Fibroblast of lung (primary cell): Measurements from ENCODE around the gene USH2A. TPM values are rescaled to one million over a fixed set of nuclear protein-coding genes. Genes with fewer than 3 reads are reported as not detected.

ENCODE experiments used
- DNase-seq, 2 donors: peaks; one replicate each; pipeline versions ENCODE4 v3.0.0 to v3.0.0-alpha.2; 2010; ENCODE audit warnings: low read depth in 2 of 2
- H2AFZ ChIP-seq: 2 replicates; pipeline ENCODE4 v1.5.1; 2012; ENCODE audit warnings: low read length, control low read depth, inconsistent platforms
- H3K27ac ChIP-seq: 2 replicates; pipeline ENCODE4 v1.5.1; 2011; ENCODE audit warnings: low read length, control low read depth; ENCODE audit not compliant: insufficient read depth
- H3K27me3 ChIP-seq: 2 replicates; pipeline ENCODE4 v1.5.1; 2011; ENCODE audit warnings: mild to moderate bottlenecking, low read length; ENCODE audit not compliant: control insufficient read depth, insufficient read depth
- H3K36me3 ChIP-seq: 2 replicates; pipeline ENCODE4 v1.5.1; 2011; ENCODE audit warnings: low read length; ENCODE audit not compliant: control insufficient read depth, insufficient read depth
- H3K4me1 ChIP-seq: 2 replicates; pipeline ENCODE4 v1.5.1; 2011; ENCODE audit warnings: low read length; ENCODE audit not compliant: control insufficient read depth, insufficient read depth; ENCODE audit errors: extremely low read depth
- H3K4me2 ChIP-seq: 2 replicates; pipeline ENCODE4 v1.5.1; 2011; ENCODE audit warnings: low read length, control low read depth; ENCODE audit not compliant: insufficient read depth; ENCODE audit errors: extremely low read depth
- H3K4me3 ChIP-seq, 4 experiments: fragments of 200-600 bp in 1 of 4; sonication (generic) in 1 of 4; replicated peaks in 1 of 4; 2 replicates each; pipeline ENCODE4 v1.5.1; 2011 to 2016; ENCODE audit warnings: low read length in 4 of 4, low read depth in 3 of 4, mild to moderate bottlenecking in 3 of 4, control low read depth in 2 of 4, inconsistent platforms in 1 of 4, mixed read lengths in 1 of 4; ENCODE audit not compliant: insufficient read depth in 1 of 4; ENCODE audit errors: control extremely low read depth in 1 of 4
- H3K79me2 ChIP-seq: 2 replicates; pipeline ENCODE4 v1.5.1; 2012; ENCODE audit warnings: mild to moderate bottlenecking, low read length, inconsistent platforms; ENCODE audit not compliant: control insufficient read depth, insufficient read depth
- H3K9ac ChIP-seq: 2 replicates; pipeline ENCODE4 v1.5.1; 2011; ENCODE audit warnings: mild to moderate bottlenecking, low read length, control low read depth; ENCODE audit not compliant: insufficient read depth
- H3K9me3 ChIP-seq: 2 replicates; pipeline ENCODE4 v1.5.1; 2012; ENCODE audit warnings: low read depth, low read length; ENCODE audit not compliant: control insufficient read depth, insufficient read depth
- H4K20me1 ChIP-seq: 2 replicates; pipeline ENCODE4 v1.5.1; 2011; ENCODE audit warnings: low read length; ENCODE audit not compliant: control insufficient read depth, insufficient read depth; ENCODE audit errors: extremely low read depth
- CTCF ChIP-seq, 2 donors: IDR thresholded peaks in 1 of 2; conservative IDR thresholded peaks in 1 of 2; 1 replicate in 1 of 2; 2 replicates in 1 of 2; pipeline ENCODE4 v1.5.1; 2011 to 2012; ENCODE audit warnings: low read length in 2 of 2, control low read depth in 1 of 2, inconsistent platforms in 1 of 2, low read depth in 1 of 2, mild to moderate bottlenecking in 1 of 2
- EZH2 ChIP-seq: IDR thresholded peaks from 2 replicates; pipeline ENCODE4 v1.5.1; 2012; ENCODE audit warnings: low read length, control low read depth, mild to moderate bottlenecking; ENCODE audit errors: missing control alignments
- polyA plus RNA-seq, 2 donors: library from polyadenylated mRNA; depleted of rRNA in 1 of 2; stranded (reverse) in 1 of 2; unstranded in 1 of 2; fragments of >200 nt; gene quantifications; 2 replicates each; pipeline ENCODE4 v1.2.1, GENCODE V29; 2011 to 2012; ENCODE audit warnings: missing spikeins in 1 of 2
- total RNA-seq: library from RNA; depleted of rRNA; stranded (reverse); fragments of >200 nt; gene quantifications from 2 replicates; pipeline ENCODE4 v1.2.1, GENCODE V29; 2014

Gene USH2A
- total and polyA plus RNA-seq, 2 donors (not counting 1 experiment from before 2014, with no cell fraction given), result under 0.01 to 0.01 TPM

- no peak for DNase-seq
- no peak overlapping the region for H3K27ac ChIP-seq
- no peaks in the 10 kb centered on the region for H3K27me3 ChIP-seq
- H3K9me3 ChIP-seq, result no peaks in the 10 kb centered on the region
- H4K20me1 ChIP-seq, result no peaks in the 10 kb centered on the region
- no peak overlapping the region for H3K9ac ChIP-seq
- no peak overlapping the region for H2AFZ ChIP-seq
- peaks cover 2% of the 10 kb centered on the region for H3K36me3 ChIP-seq
- no peak overlapping the region for H3K4me3 ChIP-seq
- H3K4me1 ChIP-seq, result no peaks in the 10 kb centered on the region
- TF ChIP-seq CTCF (conservative IDR thresholded peaks at IDR 0.05 in 1 of 2, IDR thresholded peaks at IDR 0.05 in 1 of 2; ENCODE audit: low read depth in 1 of 2, low read length in 2 of 2) (no peak), EZH2 (no peak)
- H3K79me2 ChIP-seq, result peaks cover 2% of the 10 kb centered on the region
- no peak overlapping the region for H3K4me2 ChIP-seq
Observed at GRCh38 chr1:215608646-215609045, 814.6 kb downstream of the USH2A start.

GRCh38 chr1:215607412-215607811 is 815.8 kb downstream of the USH2A start:
- Histone ChIP-seq H3K4me2 (no peak overlapping the region), H4K20me1 (no peaks in the 10 kb centered on the region), H3K27ac (no peak overlapping the region), H3K79me2 (no peaks in the 10 kb centered on the region), H3K4me3 (no peak overlapping the region), H3K36me3 (peaks cover 2% of the 10 kb centered on the region), H3K4me1 (peaks cover 2% of the 10 kb centered on the region), H2AFZ (no peak overlapping the region), H3K27me3 (no peaks in the 10 kb centered on the region), H3K9me3 (no peaks in the 10 kb centered on the region), H3K9ac (no peak overlapping the region)
- no peak for DNase-seq
- TF ChIP-seq EZH2 (no peak), CTCF (conservative IDR thresholded peaks at IDR 0.05 in 1 of 2, IDR thresholded peaks at IDR 0.05 in 1 of 2; ENCODE audit: low read depth in 1 of 2, low read length in 2 of 2) (no peak)

- Histone ChIP-seq H3K36me3 (peaks cover 2% of the 10 kb centered on the region), H3K4me3 (no peak overlapping the region)
- peak in 1 of 2 donors; percentile 54 for DNase-seq
Observed at GRCh38 chr1:215606564-215607168, 816.6 kb downstream of the USH2A start.

More at GRCh38 chr1:215606564-215607168, 816.6 kb downstream of the USH2A start:
- H3K27ac ChIP-seq, result no peak overlapping the region
- no peak overlapping the region for H3K4me2 ChIP-seq
- H3K4me1 ChIP-seq, result peaks cover 2% of the 10 kb centered on the region
- H3K27me3 ChIP-seq, result no peaks in the 10 kb centered on the region
- no peak overlapping the region for H2AFZ ChIP-seq
- H3K9me3 ChIP-seq, result no peaks in the 10 kb centered on the region
- no peak for TF ChIP-seq CTCF (conservative IDR thresholded peaks at IDR 0.05 in 1 of 2, IDR thresholded peaks at IDR 0.05 in 1 of 2; ENCODE audit: low read depth in 1 of 2, low read length in 2 of 2)
- no peak for TF ChIP-seq EZH2
- H3K9ac ChIP-seq, result no peak overlapping the region
- no peaks in the 10 kb centered on the region for H3K79me2 ChIP-seq
- no peaks in the 10 kb centered on the region for H4K20me1 ChIP-seq
